ENCODE results near the gene TLN1.

TLN1 gene

GRCh38 chr9:35754264-35754663 is 22.3 kb upstream of the TLN1 start, which contains the start of gene MSMP:
MSMP (minus strand) TSS chr9:35754276; CDS start chr9:35754129, 147 bp downstream.
- DNase-seq = no peak

- no peak for DNase-seq
These were observed 21.5 kb upstream of the TLN1 start for GRCh38 chr9:35753466-35753865.

- no peak for DNase-seq
These were observed 18.2 kb upstream of the TLN1 start for GRCh38 chr9:35750256-35750531.

- DNase-seq = no peak
These were observed 17.7 kb upstream of the TLN1 start for GRCh38 chr9:35749515-35750255.

GRCh38 chr9:35748858-35749514 is 17.0 kb upstream of the TLN1 start, which contains the start of the genes GBA2 and RGP1:
GBA2 (minus strand) TSS chr9:35749228; CDS start chr9:35748704, 524 bp downstream.
RGP1 (plus strand) TSS chr9:35749287; CDS start chr9:35749756, 469 bp downstream.
- peak; percentile 74 for DNase-seq

GRCh38 chr9:35748242-35748857 is 16.4 kb upstream of the TLN1 start:
- no peak for DNase-seq

- DNase-seq = no peak
These were observed 14.6 kb upstream of the TLN1 start for GRCh38 chr9:35746583-35746982.

- DNase-seq = no peak
These were observed 13.6 kb upstream of the TLN1 start for GRCh38 chr9:35745569-35745968.

- no peak for DNase-seq
These were observed 12.0 kb upstream of the TLN1 start for GRCh38 chr9:35743880-35744518.

- DNase-seq = no peak
These were observed 11.5 kb upstream of the TLN1 start for GRCh38 chr9:35743452-35743851.

- no peak for DNase-seq
These were observed 9.7 kb upstream of the TLN1 start for GRCh38 chr9:35741740-35742139.

- no peak for DNase-seq
These were observed 8.2 kb upstream of the TLN1 start for GRCh38 chr9:35740243-35740642.

GRCh38 chr9:35738924-35739323 is 6.9 kb upstream of the TLN1 start:
- DNase-seq = no peak

GRCh38 chr9:35738186-35738585 is 6.2 kb upstream of the TLN1 start:
- DNase-seq = no peak

GRCh38 chr9:35737143-35737542 is 5.1 kb upstream of the TLN1 start:
- no peak for DNase-seq

- peak; percentile 79 for DNase-seq
These were observed 4.2 kb upstream of the TLN1 start for GRCh38 chr9:35736201-35736633.

- no peak for DNase-seq
These were observed 2.1 kb upstream of the TLN1 start for GRCh38 chr9:35734096-35734495.

- peak; percentile 78 for DNase-seq
These were observed 976 bp upstream of the TLN1 start for GRCh38 chr9:35732800-35733541.

GRCh38 chr9:35731415-35732184 is 395 bp downstream of the TLN1 start:
- DNase-seq = no peak

- no peak for DNase-seq
These were observed 1.5 kb downstream of the TLN1 start for GRCh38 chr9:35730486-35730854.

GRCh38 chr9:35729700-35730485 is 2.1 kb downstream of the TLN1 start:
- peak; percentile 94 for DNase-seq

Data from EL (cell line).